Skin of body (tissue), 2 donors: ENCODE data around the gene RNF217. TPM values are rescaled to one million over a fixed set of nuclear protein-coding genes. Genes with fewer than 3 reads are reported as not detected.
"Not testable (repeated sequence)": the region's sequence is repeated elsewhere in the genome, so short reads cannot be mapped to it uniquely, and the experiment has no call there.

Experiments used
- DNase-seq: peaks from one replicate; lab custom pipeline; 2025; lab: John Stamatoyannopoulos, UW
- total RNA-seq: library from RNA; depleted of rRNA; stranded (reverse); fragments of >200 nt; gene quantifications from one replicate; pipeline ENCODE4 v1.2.3, GENCODE V29; 2014

RNF217 gene
- total RNA-seq, 1 donor from 2014 or later, result 26.0 TPM

- no peak for DNase-seq
Measured at GRCh38 chr6:125123051-125123450, 160.8 kb downstream of the RNF217 start.

GRCh38 chr6:125123468-125124048 is 161.3 kb downstream of the RNF217 start:
- DNase-seq, result no peak

GRCh38 chr6:125124049-125124669 is 161.9 kb downstream of the RNF217 start:
- DNase-seq, result no peak

- not testable (repeated sequence) for DNase-seq
Measured at GRCh38 chr6:125125856-125126255, 163.6 kb downstream of the RNF217 start.

- no peak for DNase-seq
Measured at GRCh38 chr6:125129354-125129753, 167.1 kb downstream of the RNF217 start.

- no peak for DNase-seq
Measured at GRCh38 chr6:125132058-125132457, 169.8 kb downstream of the RNF217 start.

GRCh38 chr6:125136378-125136777 is 174.1 kb downstream of the RNF217 start:
- DNase-seq, result no peak

- DNase-seq, result no peak
Measured at GRCh38 chr6:125138083-125138482, 175.8 kb downstream of the RNF217 start.

- DNase-seq, result no peak
Measured at GRCh38 chr6:125140808-125141207, 178.6 kb downstream of the RNF217 start.

Other genes with a start within 250 kb of the RNF217 start
- 15.6 TPM for gene TPD52L1, start 191.3 kb downstream of the RNF217 start, total RNA-seq